SJCRH30 (cell line): ENCODE measurements around the gene CAPN12. TPM values are rescaled to one million over a fixed set of nuclear protein-coding genes. Genes with fewer than 3 reads are reported as not detected.

Experiments used
- DNase-seq, 2 experiments: peaks; one replicate each; pipeline ENCODE4 v3.0.0-alpha.2; 2015 to 2020
- H3K27ac ChIP-seq: fragments of 250-450 bp; sonication (Bioruptor Pico); 2 replicates; pipeline ENCODE4 v1.5.1; 2020; ENCODE audit warnings: mild to moderate bottlenecking, moderate library complexity
- H3K27me3 ChIP-seq: fragments of 250-450 bp; sonication (Bioruptor Pico); 2 replicates; pipeline ENCODE4 v1.5.1; 2020; ENCODE audit warnings: mild to moderate bottlenecking, moderate library complexity
- H3K36me3 ChIP-seq: fragments of 250-450 bp; sonication (Bioruptor Pico); 2 replicates; pipeline ENCODE4 v1.5.1; 2020; ENCODE audit warnings: mild to moderate bottlenecking, moderate library complexity
- H3K4me1 ChIP-seq: fragments of 250-450 bp; sonication (Bioruptor Pico); 2 replicates; pipeline ENCODE4 v1.5.1; 2020; ENCODE audit warnings: mild to moderate bottlenecking, moderate library complexity
- H3K4me3 ChIP-seq: fragments of 250-450 bp; sonication (Bioruptor Pico); 2 replicates; pipeline ENCODE4 v1.5.1; 2020; ENCODE audit warnings: mild to moderate bottlenecking, moderate library complexity
- H3K9me3 ChIP-seq: fragments of 250-450 bp; sonication (Bioruptor Pico); replicated peaks from 2 replicates; pipeline ENCODE4 v1.5.1; 2020; ENCODE audit warnings: mild to moderate bottlenecking, moderate library complexity
- total RNA-seq: library from RNA; depleted of rRNA; stranded (reverse); fragments of >200 nt; shearing (Covaris generic); gene quantifications from 2 replicates; pipeline ENCODE4 v1.2.3, GENCODE V29; 2014

CAPN12 gene
- total RNA-seq, 1 experiment from 2014 or later = not detected

GRCh38 chr19:38707512-38708114 lies 36.7 kb downstream of the CAPN12 start:
- peaks cover 82% of the 10 kb centered on the region for H3K36me3 ChIP-seq

GRCh38 chr19:38706792-38707511 lies 37.3 kb downstream of the CAPN12 start:
- no peaks in the 10 kb centered on the region for H3K9me3 ChIP-seq
- H3K27me3 ChIP-seq = no peaks in the 10 kb centered on the region
- H3K4me1 ChIP-seq = peaks cover 34% of the 10 kb centered on the region
- H3K27ac ChIP-seq = peak overlapping the region; percentile 34
- H3K36me3 ChIP-seq = peaks cover 75% of the 10 kb centered on the region
- no peak overlapping the region for H3K4me3 ChIP-seq
- DNase-seq = peak; percentile 78 to 84

More at GRCh38 chr19:38707512-38708114, 36.7 kb downstream of the CAPN12 start:
- no peak overlapping the region for H3K4me3 ChIP-seq
- H3K27ac ChIP-seq = peak overlapping the region; percentile 34; the same call in 1 of the 2 replicates
- peak; percentile 72 to 79 for DNase-seq
- H3K9me3 ChIP-seq = no peaks in the 10 kb centered on the region
- H3K4me1 ChIP-seq = peaks cover 29% of the 10 kb centered on the region
- no peaks in the 10 kb centered on the region for H3K27me3 ChIP-seq

- peaks cover 70% of the 10 kb centered on the region for H3K36me3 ChIP-seq
- no peaks in the 10 kb centered on the region for H3K27me3 ChIP-seq
- H3K27ac ChIP-seq = no peak overlapping the region
- DNase-seq = no peak
- H3K9me3 ChIP-seq = no peaks in the 10 kb centered on the region
- no peak overlapping the region for H3K4me3 ChIP-seq
- peaks cover 40% of the 10 kb centered on the region for H3K4me1 ChIP-seq
Observed at GRCh38 chr19:38705197-38706019, 38.9 kb downstream of the CAPN12 start.

- H3K36me3 ChIP-seq = peaks cover 66% of the 10 kb centered on the region
- no peaks in the 10 kb centered on the region for H3K9me3 ChIP-seq
- no peaks in the 10 kb centered on the region for H3K27me3 ChIP-seq
- H3K4me1 ChIP-seq = peaks cover 38% of the 10 kb centered on the region
- H3K4me3 ChIP-seq = no peak overlapping the region
- H3K27ac ChIP-seq = no peak overlapping the region
- DNase-seq = no peak
Observed at GRCh38 chr19:38704488-38705026, 39.7 kb downstream of the CAPN12 start.

GRCh38 chr19:38703509-38703908 lies 40.8 kb downstream of the CAPN12 start:
- Histone ChIP-seq H3K27ac (no peak overlapping the region), H3K4me1 (peaks cover 38% of the 10 kb centered on the region), H3K9me3 (no peaks in the 10 kb centered on the region), H3K4me3 (no peak overlapping the region), H3K36me3 (peaks cover 56% of the 10 kb centered on the region), H3K27me3 (no peaks in the 10 kb centered on the region)
- DNase-seq = no peak

- DNase-seq = peak; percentile 75 to 83
- no peaks in the 10 kb centered on the region for H3K27me3 ChIP-seq
- no peak overlapping the region for H3K4me3 ChIP-seq
- H3K9me3 ChIP-seq = no peaks in the 10 kb centered on the region
- peaks cover 45% of the 10 kb centered on the region for H3K36me3 ChIP-seq
- H3K4me1 ChIP-seq = peaks cover 29% of the 10 kb centered on the region
- peak overlapping the region; percentile 39 for H3K27ac ChIP-seq
Observed at GRCh38 chr19:38702278-38702677, 42.0 kb downstream of the CAPN12 start.

- no peak overlapping the region for H3K4me3 ChIP-seq
- peaks cover 22% of the 10 kb centered on the region for H3K4me1 ChIP-seq
- H3K36me3 ChIP-seq = peaks cover 44% of the 10 kb centered on the region
- no peaks in the 10 kb centered on the region for H3K27me3 ChIP-seq
- H3K27ac ChIP-seq = peak overlapping the region; percentile 39
- H3K9me3 ChIP-seq = no peaks in the 10 kb centered on the region
- no peak for DNase-seq
Observed at GRCh38 chr19:38701455-38702063, 42.7 kb downstream of the CAPN12 start.

GRCh38 chr19:38700902-38701454 lies 43.3 kb downstream of the CAPN12 start:
- Histone ChIP-seq H3K9me3 (no peaks in the 10 kb centered on the region), H3K36me3 (peaks cover 44% of the 10 kb centered on the region), H3K27ac (no peak overlapping the region; the same call in 1 of the 2 replicates), H3K4me1 (peaks cover 16% of the 10 kb centered on the region), H3K4me3 (no peak overlapping the region), H3K27me3 (no peaks in the 10 kb centered on the region)
- DNase-seq = no peak

GRCh38 chr19:38700350-38700901 lies 43.8 kb downstream of the CAPN12 start:
- H3K27ac ChIP-seq = no peak overlapping the region
- peaks cover 42% of the 10 kb centered on the region for H3K36me3 ChIP-seq
- no peaks in the 10 kb centered on the region for H3K9me3 ChIP-seq
- no peak for DNase-seq
- H3K27me3 ChIP-seq = no peaks in the 10 kb centered on the region
- H3K4me3 ChIP-seq = no peak overlapping the region
- H3K4me1 ChIP-seq = peaks cover 16% of the 10 kb centered on the region

GRCh38 chr19:38699647-38700349 lies 44.5 kb downstream of the CAPN12 start:
- H3K4me3 ChIP-seq = no peak overlapping the region
- H3K27me3 ChIP-seq = no peaks in the 10 kb centered on the region
- no peak for DNase-seq
- no peaks in the 10 kb centered on the region for H3K9me3 ChIP-seq
- H3K27ac ChIP-seq = no peak overlapping the region
- H3K36me3 ChIP-seq = peaks cover 37% of the 10 kb centered on the region
- H3K4me1 ChIP-seq = peaks cover 18% of the 10 kb centered on the region

GRCh38 chr19:38699027-38699346 lies 45.3 kb downstream of the CAPN12 start:
- Histone ChIP-seq H3K36me3 (peaks cover 33% of the 10 kb centered on the region), H3K9me3 (no peaks in the 10 kb centered on the region), H3K27me3 (no peaks in the 10 kb centered on the region), H3K4me1 (peaks cover 27% of the 10 kb centered on the region), H3K27ac (no peak overlapping the region), H3K4me3 (no peak overlapping the region)
- DNase-seq = no peak

- Histone ChIP-seq H3K27me3 (no peaks in the 10 kb centered on the region), H3K9me3 (no peaks in the 10 kb centered on the region), H3K4me1 (peaks cover 32% of the 10 kb centered on the region), H3K36me3 (peaks cover 27% of the 10 kb centered on the region), H3K27ac (no peak overlapping the region), H3K4me3 (no peak overlapping the region)
- DNase-seq = no peak
Observed at GRCh38 chr19:38698225-38699026, 45.8 kb downstream of the CAPN12 start.

- H3K36me3 ChIP-seq = peaks cover 22% of the 10 kb centered on the region
- DNase-seq = no peak
- peaks cover 37% of the 10 kb centered on the region for H3K4me1 ChIP-seq
Observed at GRCh38 chr19:38697641-38698071, 46.6 kb downstream of the CAPN12 start.

More at GRCh38 chr19:38697641-38698071, 46.6 kb downstream of the CAPN12 start:
- no peak overlapping the region for H3K4me3 ChIP-seq
- no peaks in the 10 kb centered on the region for H3K27me3 ChIP-seq
- no peak overlapping the region for H3K27ac ChIP-seq
- H3K9me3 ChIP-seq = no peaks in the 10 kb centered on the region
